Chondrocyte (in vitro differentiated cells): ENCODE results near the gene TRAF6. TPM values are rescaled to one million over a fixed set of nuclear protein-coding genes. Genes with fewer than 3 reads are reported as not detected.

Experiments used
- DNase-seq: peaks from one replicate; pipeline ENCODE4 v3.0.0; 2021; ENCODE audit warnings: mixed read lengths, low spot score
- H3K27ac Mint-ChIP-seq: one replicate; pipeline ENCODE4 v1.8.0; 2021; ENCODE audit warnings: mild to moderate bottlenecking, moderate library complexity, mixed read lengths; ENCODE audit not compliant: unreplicated experiment
- H3K27me3 Mint-ChIP-seq: 2 replicates; pipeline ENCODE4 v1.8.0; 2021; ENCODE audit warnings: low read depth, mixed read lengths
- H3K36me3 Mint-ChIP-seq: 2 replicates; pipeline ENCODE4 v1.8.0; 2021; ENCODE audit warnings: low read depth, mixed read lengths
- H3K4me1 Mint-ChIP-seq: 2 replicates; pipeline ENCODE4 v1.8.0; 2021; ENCODE audit warnings: low read depth, mild to moderate bottlenecking, mixed read lengths
- H3K4me3 Mint-ChIP-seq: one replicate; pipeline ENCODE4 v1.8.0; 2021; ENCODE audit warnings: mild to moderate bottlenecking, moderate library complexity, mixed read lengths; ENCODE audit not compliant: unreplicated experiment
- H3K9me3 Mint-ChIP-seq: 2 replicates; pipeline ENCODE4 v1.8.0; 2021; ENCODE audit warnings: low read depth, mixed read lengths
- CTCF ChIP-seq: fragments of 200-600 bp; sonication (generic); IDR thresholded peaks from 2 replicates; pipeline ENCODE4 v1.5.0; 2021; ENCODE audit warnings: antibody characterized with exemption, mild to moderate bottlenecking, moderate library complexity
- total RNA-seq: library from RNA; stranded (reverse); gene quantifications from 3 replicates; pipeline ENCODE4 v1.2.1, GENCODE V29; 2021

The TRAF6 gene
- total RNA-seq, 1 donor from 2014 or later = 15.2 TPM

- no peak for TF ChIP-seq CTCF
- no peak for DNase-seq
- Mint-ChIP-seq H3K4me1 (peaks cover 13% of the 10 kb centered on the region), H3K4me3 (no peak overlapping the region), H3K36me3 (peaks cover 25% of the 10 kb centered on the region), H3K9me3 (no peaks in the 10 kb centered on the region), H3K27ac (peak overlapping the region; percentile 52), H3K27me3 (no peaks in the 10 kb centered on the region)
These were observed 16.7 kb downstream of the TRAF6 start for GRCh38 chr11:36493332-36493731.

GRCh38 chr11:36492724-36493304 lies 17.3 kb downstream of the TRAF6 start:
- Mint-ChIP-seq H3K27me3 (no peaks in the 10 kb centered on the region), H3K9me3 (no peaks in the 10 kb centered on the region), H3K36me3 (peaks cover 27% of the 10 kb centered on the region), H3K4me1 (peaks cover 16% of the 10 kb centered on the region), H3K27ac (peak overlapping the region; percentile 52), H3K4me3 (no peak overlapping the region)
- TF ChIP-seq CTCF = peak; percentile 98
- no peak for DNase-seq

- Mint-ChIP-seq H3K4me3 (no peak overlapping the region), H3K27ac (no peak overlapping the region), H3K36me3 (peaks cover 24% of the 10 kb centered on the region), H3K4me1 (peaks cover 25% of the 10 kb centered on the region), H3K27me3 (no peaks in the 10 kb centered on the region), H3K9me3 (no peaks in the 10 kb centered on the region)
- TF ChIP-seq CTCF = no peak
- no peak for DNase-seq
These were observed 19.9 kb downstream of the TRAF6 start for GRCh38 chr11:36490026-36490806.

GRCh38 chr11:36488096-36488495 lies 22.0 kb downstream of the TRAF6 start:
- H3K9me3 Mint-ChIP-seq = no peaks in the 10 kb centered on the region
- DNase-seq = no peak
- H3K27me3 Mint-ChIP-seq = no peaks in the 10 kb centered on the region
- peak overlapping the region; percentile 61 for H3K27ac Mint-ChIP-seq
- peaks cover 25% of the 10 kb centered on the region for H3K4me1 Mint-ChIP-seq
- TF ChIP-seq CTCF = no peak
- no peak overlapping the region for H3K4me3 Mint-ChIP-seq
- peaks cover 26% of the 10 kb centered on the region for H3K36me3 Mint-ChIP-seq

- no peak for TF ChIP-seq CTCF
- Mint-ChIP-seq H3K36me3 (peaks cover 27% of the 10 kb centered on the region), H3K4me1 (peaks cover 25% of the 10 kb centered on the region), H3K27ac (peak overlapping the region; percentile 61), H3K9me3 (no peaks in the 10 kb centered on the region), H3K4me3 (no peak overlapping the region), H3K27me3 (no peaks in the 10 kb centered on the region)
- no peak for DNase-seq
These were observed 22.5 kb downstream of the TRAF6 start for GRCh38 chr11:36487619-36488018.
